ENCODE data around the gene CHD5. TPM values are rescaled to one million over a fixed set of nuclear protein-coding genes. Genes with fewer than 3 reads are reported as not detected.

Gene CHD5
- total and polyA plus RNA-seq, 12 donors: 0.01 to 0.78 (median 0.17) TPM

GRCh38 chr1:6108937-6109614 is 71.0 kb downstream of the CHD5 start:
- no peaks in the 10 kb centered on the region for H3K4me1 ChIP-seq
- no peak overlapping the region for H3K27ac ChIP-seq
- H3K9me3 ChIP-seq: no peaks in the 10 kb centered on the region
- DNase-seq (peak in 1 of 2 donors; percentile 17), ATAC-seq (peak in 5 of 8 donors; percentile 20 to 60 (median 51))
- H3K27me3 ChIP-seq: peaks cover 0 to 51% (median 31%) of the 10 kb centered on the region in 7 donors
- peak in 7 of 9 donors; percentile 23 to 52 (median 35) for TF ChIP-seq CTCF (IDR thresholded peaks at IDR 0.05)
- H3K36me3 ChIP-seq: no peaks in the 10 kb centered on the region
- 46 to 55% methylated on average over 15 of the region's 15 CpGs for WGBS, 2 donors
- intact Hi-C loops (cut with DNase I): loop anchor here in 2 of 10 donors (2.0 to 10.0 kb wide), 2 partner anchors 46 to 136 kb away; partner anchors contain the start of gene HES3 (in 1 of the 2)
- H3K4me3 ChIP-seq: no peak overlapping the region

- Histone ChIP-seq H3K4me1 (no peaks in the 10 kb centered on the region), H3K36me3 (no peaks in the 10 kb centered on the region), H3K9me3 (no peaks in the 10 kb centered on the region), H3K4me3 (no peak overlapping the region), H3K27me3 (peaks cover 0 to 57% (median 36%) of the 10 kb centered on the region in 7 donors), H3K27ac (no peak overlapping the region)
- intact Hi-C loops (cut with DNase I): loop anchor here in 2 of 10 donors (2.0 to 10.0 kb wide), 2 partner anchors 46 to 136 kb away; partner anchors contain the start of gene HES3 (in 1 of the 2)
- TF ChIP-seq CTCF (IDR thresholded peaks at IDR 0.05): no peak
- ATAC-seq (no peak), DNase-seq (no peak)
- 66 to 74% methylated on average over 2 of the region's 2 CpGs for WGBS, 2 donors
Measured at GRCh38 chr1:6108476-6108875, 71.6 kb downstream of the CHD5 start.

GRCh38 chr1:6107409-6108356 is 72.4 kb downstream of the CHD5 start:
- Histone ChIP-seq H3K9me3 (no peaks in the 10 kb centered on the region), H3K4me3 (no peak overlapping the region), H3K27me3 (peaks cover 0 to 64% (median 44%) of the 10 kb centered on the region in 7 donors), H3K27ac (no peak overlapping the region), H3K36me3 (no peaks in the 10 kb centered on the region), H3K4me1 (no peaks in the 10 kb centered on the region)
- TF ChIP-seq CTCF (IDR thresholded peaks at IDR 0.05): no peak
- 84 to 95% methylated on average over 8 of the region's 8 CpGs for WGBS, 2 donors
- intact Hi-C loops (cut with DNase I): loop anchor here in 2 of 10 donors (2.0 to 10.0 kb wide), 2 partner anchors 47 to 137 kb away; partner anchors contain the start of gene HES3 (in 1 of the 2)
- DNase-seq (no peak), ATAC-seq (no peak)

GRCh38 chr1:6106977-6107376 is 73.1 kb downstream of the CHD5 start:
- H3K9me3 ChIP-seq: no peaks in the 10 kb centered on the region
- H3K4me3 ChIP-seq: no peak overlapping the region
- WGBS, 2 donors: 93 to 96% methylated on average over 6 of the region's 6 CpGs
- TF ChIP-seq CTCF (IDR thresholded peaks at IDR 0.05): no peak
- H3K4me1 ChIP-seq: no peaks in the 10 kb centered on the region
- H3K36me3 ChIP-seq: no peaks in the 10 kb centered on the region
- H3K27ac ChIP-seq: no peak overlapping the region
- intact Hi-C loops (cut with DNase I): loop anchor here in 1 of 10 donors (10.0 kb wide), 1 partner anchor 48 kb away; no protein-coding TSS in a partner anchor
- no peak for DNase-seq
- H3K27me3 ChIP-seq: peaks cover 0 to 71% (median 44%) of the 10 kb centered on the region in 7 donors
- ATAC-seq: no peak
